Heart left ventricle (tissue), 13 donors: ENCODE data around the gene ARHGAP10.

Experiments used
- CTCF ChIP-seq, 12 donors: fragments of 200-600 bp; sonication (generic) in 4 of 12; IDR thresholded peaks; one replicate each; pipeline versions ENCODE4 v1.5.0 to v1.8.0; 2018 to 2022; ENCODE audit warnings: antibody characterized with exemption in 12 of 12, mild to moderate bottlenecking in 5 of 12
- POLR2A ChIP-seq, 2 donors: fragments of 450-650 bp; IDR thresholded peaks; one replicate each; pipeline ENCODE4 v1.6.1; 2017; ENCODE audit warnings: antibody characterized with exemption in 2 of 2, mild to moderate bottlenecking in 2 of 2, moderate library complexity in 2 of 2
- donor health status: ischemic (EF 13 %, LVEDD 7.1; RV severe dilation, severe dysfunction).
- donor health status: DM: no; HTN: yes; CAD: no.
- donor health status: DM: no; HTN: no; CAD: no.
- donor health status: ischemic (EF 25% LVEDD 6.9; RV normal size, moderate dysfunction).
- donor health status: ischemic (EF 25% LVEDD 5.7; RV mildly dilated, moderate dysfunction).
- donor health status: ischemic (EF 35%, LVEDD 5.7; RV mildly dilated, moderate dysfunction).
- donor health status: nonischemic (EF 11% LVEDD 7.7; RV severe dilation, severe dysfunction).
- donor health status: DM: yes; HTN: yes; CAD: no.
- donor health status: PGD.
- donor health status: ischemic (EF 29% LVEDD 5.4; RV normal size, mild dysfunction).
- donor health status: nonischemic (EF 23%, LVEDD 6.1; RV moderate dilation, normal function).

- TF ChIP-seq CTCF (IDR thresholded peaks at IDR 0.05) (no peak), POLR2A (IDR thresholded peaks at IDR 0.05) (no peak)
Measured at GRCh38 chr4:147815741-147816140, 83.9 kb downstream of the ARHGAP10 start.
